Liver (tissue), 3 donors: ENCODE results near the gene NFKB1.

Experiments used
- EGR1 ChIP-seq, 2 donors: IDR thresholded peaks; 2 replicates each; pipeline ENCODE4 v1.6.1; 2016 to 2018; ENCODE audit warnings: antibody characterized with exemption in 2 of 2, low read depth in 2 of 2
- GABPA ChIP-seq, 2 donors: IDR thresholded peaks in 1 of 2; conservative IDR thresholded peaks in 1 of 2; 2 replicates each; pipeline ENCODE4 v1.6.1; 2016; ENCODE audit warnings: antibody characterized with exemption in 2 of 2, mild to moderate bottlenecking in 1 of 2, moderate library complexity in 1 of 2
- JUND ChIP-seq, 2 donors: IDR thresholded peaks; 2 replicates each; pipeline ENCODE4 v1.6.1; 2016; ENCODE audit warnings: antibody characterized with exemption in 2 of 2
- SP1 ChIP-seq: IDR thresholded peaks from 2 replicates; pipeline ENCODE4 v1.6.1; 2018; ENCODE audit warnings: antibody characterized with exemption, mild to moderate bottlenecking
- YY1 ChIP-seq: IDR thresholded peaks from 2 replicates; pipeline ENCODE4 v1.6.1; 2016; ENCODE audit warnings: antibody characterized with exemption, mild to moderate bottlenecking
- TF ChIP-seq, protein P1 (sequence below): IDR thresholded peaks from 2 replicates; pipeline ENCODE4 v1.6.1; 2016; ENCODE audit warnings: antibody characterized with exemption
- TF ChIP-seq, protein P2 (sequence below): fragments of 150-350 bp; IDR thresholded peaks from 2 replicates; pipeline ENCODE4 v1.5.1; 2017; ENCODE audit warnings: improper control_type of control experiment, low read depth, low read length; ENCODE audit not compliant: missing input control
- TF ChIP-seq, protein P3 (sequence below): IDR thresholded peaks from 2 replicates; pipeline ENCODE4 v1.6.1; 2016; ENCODE audit warnings: antibody characterized with exemption
- TF ChIP-seq, protein P4 (sequence below): IDR thresholded peaks from 2 replicates; pipeline ENCODE4 v1.6.1; 2016; ENCODE audit warnings: antibody characterized with exemption, mild to moderate bottlenecking
- TF ChIP-seq, protein P5 (sequence below): IDR thresholded peaks from 2 replicates; pipeline ENCODE4 v1.6.1; 2016; ENCODE audit warnings: antibody characterized with exemption
- donor health status: healthy.
- donor health status: healthy.

DNA sequence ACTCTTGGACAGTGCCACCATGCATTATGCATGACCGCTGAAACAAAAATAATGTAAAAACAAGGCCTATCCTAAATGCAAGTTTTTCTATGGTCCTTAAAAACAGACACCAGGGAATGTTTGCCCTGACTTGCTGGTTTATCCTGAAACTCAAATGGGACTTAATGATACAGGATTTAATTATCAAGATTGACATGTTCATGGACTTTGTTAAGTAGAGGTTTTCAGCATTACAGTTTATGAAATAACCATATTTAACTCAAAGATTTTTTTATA, 1.3 kb downstream of the NFKB1 start:
- TF ChIP-seq, protein P1, sequence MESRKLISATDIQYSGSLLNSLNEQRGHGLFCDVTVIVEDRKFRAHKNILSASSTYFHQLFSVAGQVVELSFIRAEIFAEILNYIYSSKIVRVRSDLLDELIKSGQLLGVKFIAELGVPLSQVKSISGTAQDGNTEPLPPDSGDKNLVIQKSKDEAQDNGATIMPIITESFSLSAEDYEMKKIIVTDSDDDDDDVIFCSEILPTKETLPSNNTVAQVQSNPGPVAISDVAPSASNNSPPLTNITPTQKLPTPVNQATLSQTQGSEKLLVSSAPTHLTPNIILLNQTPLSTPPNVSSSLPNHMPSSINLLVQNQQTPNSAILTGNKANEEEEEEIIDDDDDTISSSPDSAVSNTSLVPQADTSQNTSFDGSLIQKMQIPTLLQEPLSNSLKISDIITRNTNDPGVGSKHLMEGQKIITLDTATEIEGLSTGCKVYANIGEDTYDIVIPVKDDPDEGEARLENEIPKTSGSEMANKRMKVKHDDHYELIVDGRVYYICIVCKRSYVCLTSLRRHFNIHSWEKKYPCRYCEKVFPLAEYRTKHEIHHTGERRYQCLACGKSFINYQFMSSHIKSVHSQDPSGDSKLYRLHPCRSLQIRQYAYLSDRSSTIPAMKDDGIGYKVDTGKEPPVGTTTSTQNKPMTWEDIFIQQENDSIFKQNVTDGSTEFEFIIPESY: no peak
- TF ChIP-seq, protein P2, sequence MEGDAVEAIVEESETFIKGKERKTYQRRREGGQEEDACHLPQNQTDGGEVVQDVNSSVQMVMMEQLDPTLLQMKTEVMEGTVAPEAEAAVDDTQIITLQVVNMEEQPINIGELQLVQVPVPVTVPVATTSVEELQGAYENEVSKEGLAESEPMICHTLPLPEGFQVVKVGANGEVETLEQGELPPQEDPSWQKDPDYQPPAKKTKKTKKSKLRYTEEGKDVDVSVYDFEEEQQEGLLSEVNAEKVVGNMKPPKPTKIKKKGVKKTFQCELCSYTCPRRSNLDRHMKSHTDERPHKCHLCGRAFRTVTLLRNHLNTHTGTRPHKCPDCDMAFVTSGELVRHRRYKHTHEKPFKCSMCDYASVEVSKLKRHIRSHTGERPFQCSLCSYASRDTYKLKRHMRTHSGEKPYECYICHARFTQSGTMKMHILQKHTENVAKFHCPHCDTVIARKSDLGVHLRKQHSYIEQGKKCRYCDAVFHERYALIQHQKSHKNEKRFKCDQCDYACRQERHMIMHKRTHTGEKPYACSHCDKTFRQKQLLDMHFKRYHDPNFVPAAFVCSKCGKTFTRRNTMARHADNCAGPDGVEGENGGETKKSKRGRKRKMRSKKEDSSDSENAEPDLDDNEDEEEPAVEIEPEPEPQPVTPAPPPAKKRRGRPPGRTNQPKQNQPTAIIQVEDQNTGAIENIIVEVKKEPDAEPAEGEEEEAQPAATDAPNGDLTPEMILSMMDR: no peak
- TF ChIP-seq GABPA (IDR thresholded peaks at IDR 0.05 in 1 of 2, conservative IDR thresholded peaks at IDR 0.05 in 1 of 2) (no peak), JUND (IDR thresholded peaks at IDR 0.05) (no peak), SP1 (no peak), YY1 (no peak), EGR1 (IDR thresholded peaks at IDR 0.05; ENCODE audit: low read depth in 2 of 2) (no peak)
- TF ChIP-seq, protein P3, sequence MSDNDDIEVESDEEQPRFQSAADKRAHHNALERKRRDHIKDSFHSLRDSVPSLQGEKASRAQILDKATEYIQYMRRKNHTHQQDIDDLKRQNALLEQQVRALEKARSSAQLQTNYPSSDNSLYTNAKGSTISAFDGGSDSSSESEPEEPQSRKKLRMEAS: no peak
- TF ChIP-seq, protein P4, sequence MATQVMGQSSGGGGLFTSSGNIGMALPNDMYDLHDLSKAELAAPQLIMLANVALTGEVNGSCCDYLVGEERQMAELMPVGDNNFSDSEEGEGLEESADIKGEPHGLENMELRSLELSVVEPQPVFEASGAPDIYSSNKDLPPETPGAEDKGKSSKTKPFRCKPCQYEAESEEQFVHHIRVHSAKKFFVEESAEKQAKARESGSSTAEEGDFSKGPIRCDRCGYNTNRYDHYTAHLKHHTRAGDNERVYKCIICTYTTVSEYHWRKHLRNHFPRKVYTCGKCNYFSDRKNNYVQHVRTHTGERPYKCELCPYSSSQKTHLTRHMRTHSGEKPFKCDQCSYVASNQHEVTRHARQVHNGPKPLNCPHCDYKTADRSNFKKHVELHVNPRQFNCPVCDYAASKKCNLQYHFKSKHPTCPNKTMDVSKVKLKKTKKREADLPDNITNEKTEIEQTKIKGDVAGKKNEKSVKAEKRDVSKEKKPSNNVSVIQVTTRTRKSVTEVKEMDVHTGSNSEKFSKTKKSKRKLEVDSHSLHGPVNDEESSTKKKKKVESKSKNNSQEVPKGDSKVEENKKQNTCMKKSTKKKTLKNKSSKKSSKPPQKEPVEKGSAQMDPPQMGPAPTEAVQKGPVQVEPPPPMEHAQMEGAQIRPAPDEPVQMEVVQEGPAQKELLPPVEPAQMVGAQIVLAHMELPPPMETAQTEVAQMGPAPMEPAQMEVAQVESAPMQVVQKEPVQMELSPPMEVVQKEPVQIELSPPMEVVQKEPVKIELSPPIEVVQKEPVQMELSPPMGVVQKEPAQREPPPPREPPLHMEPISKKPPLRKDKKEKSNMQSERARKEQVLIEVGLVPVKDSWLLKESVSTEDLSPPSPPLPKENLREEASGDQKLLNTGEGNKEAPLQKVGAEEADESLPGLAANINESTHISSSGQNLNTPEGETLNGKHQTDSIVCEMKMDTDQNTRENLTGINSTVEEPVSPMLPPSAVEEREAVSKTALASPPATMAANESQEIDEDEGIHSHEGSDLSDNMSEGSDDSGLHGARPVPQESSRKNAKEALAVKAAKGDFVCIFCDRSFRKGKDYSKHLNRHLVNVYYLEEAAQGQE: no peak
- TF ChIP-seq, protein P5, sequence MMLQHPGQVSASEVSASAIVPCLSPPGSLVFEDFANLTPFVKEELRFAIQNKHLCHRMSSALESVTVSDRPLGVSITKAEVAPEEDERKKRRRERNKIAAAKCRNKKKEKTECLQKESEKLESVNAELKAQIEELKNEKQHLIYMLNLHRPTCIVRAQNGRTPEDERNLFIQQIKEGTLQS: no peak
